ENCODE data around the gene DOCK4.

The DOCK4 gene

GRCh38 chr7:112157072-112157471, 49.1 kb downstream of the DOCK4 start:
- intact Hi-C loops (cut with DNase I; ENCODE audit: low total_unique reads): no loop called here
- Histone ChIP-seq H3K36me3 (no peaks in the 10 kb centered on the region), H3K4me1 (no peaks in the 10 kb centered on the region), H3K27ac (no peak overlapping the region), H3K4me3 (no peak overlapping the region), H3K9me3 (no peaks in the 10 kb centered on the region), H3K27me3 (no peaks in the 10 kb centered on the region)
- DNase-seq: no peak
- no peak for TF ChIP-seq CTCF (IDR thresholded peaks at IDR 0.05)

GRCh38 chr7:112156412-112156811, 49.8 kb downstream of the DOCK4 start:
- TF ChIP-seq CTCF (IDR thresholded peaks at IDR 0.05): no peak
- H3K4me1 ChIP-seq: no peaks in the 10 kb centered on the region
- H3K27ac ChIP-seq: no peak overlapping the region
- H3K4me3 ChIP-seq: no peak overlapping the region
- H3K9me3 ChIP-seq: no peaks in the 10 kb centered on the region
- H3K27me3 ChIP-seq: no peaks in the 10 kb centered on the region
- DNase-seq: no peak
- intact Hi-C loops (cut with DNase I; ENCODE audit: low total_unique reads): no loop called here
- H3K36me3 ChIP-seq: no peaks in the 10 kb centered on the region

- Histone ChIP-seq H3K4me3 (no peak overlapping the region), H3K27me3 (no peaks in the 10 kb centered on the region), H3K36me3 (no peaks in the 10 kb centered on the region), H3K4me1 (no peaks in the 10 kb centered on the region), H3K9me3 (no peaks in the 10 kb centered on the region), H3K27ac (no peak overlapping the region)
- DNase-seq: no peak
- intact Hi-C loops (cut with DNase I; ENCODE audit: low total_unique reads): no loop called here
- TF ChIP-seq CTCF (IDR thresholded peaks at IDR 0.05): no peak
Observed at GRCh38 chr7:112154690-112155089, 51.5 kb downstream of the DOCK4 start.

DNA sequence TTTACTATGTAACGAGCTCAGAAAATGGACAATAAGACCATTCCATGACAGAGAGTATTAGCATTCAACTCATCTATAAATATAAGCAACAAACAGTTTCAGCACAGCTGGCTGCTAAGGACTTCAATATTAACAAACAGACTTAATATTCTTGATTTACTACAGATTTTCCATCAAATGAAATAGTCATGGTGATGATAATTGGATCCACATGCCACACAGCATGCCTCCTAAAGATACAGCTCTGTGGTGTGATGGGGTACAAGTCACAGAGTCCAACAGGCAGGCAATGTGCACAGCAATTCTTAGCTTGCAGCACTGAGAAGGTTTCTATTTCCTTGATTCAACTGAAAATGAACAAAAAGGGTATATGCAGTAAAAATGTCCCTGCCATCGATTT, 54.0 kb downstream of the DOCK4 start:
- no peak for DNase-seq
- Histone ChIP-seq H3K36me3 (no peaks in the 10 kb centered on the region), H3K27ac (no peak overlapping the region), H3K4me3 (no peak overlapping the region), H3K4me1 (no peaks in the 10 kb centered on the region), H3K27me3 (no peaks in the 10 kb centered on the region), H3K9me3 (no peaks in the 10 kb centered on the region)
- intact Hi-C loops (cut with DNase I; ENCODE audit: low total_unique reads): no loop called here
- TF ChIP-seq CTCF (IDR thresholded peaks at IDR 0.05): no peak

GRCh38 chr7:112150823-112151641, 55.2 kb downstream of the DOCK4 start:
- TF ChIP-seq CTCF (IDR thresholded peaks at IDR 0.05): no peak
- H3K27me3 ChIP-seq: no peaks in the 10 kb centered on the region
- no peaks in the 10 kb centered on the region for H3K36me3 ChIP-seq
- intact Hi-C loops (cut with DNase I; ENCODE audit: low total_unique reads): no loop called here
- no peaks in the 10 kb centered on the region for H3K9me3 ChIP-seq
- H3K4me3 ChIP-seq: no peak overlapping the region
- no peak for DNase-seq
- no peaks in the 10 kb centered on the region for H3K4me1 ChIP-seq
- H3K27ac ChIP-seq: no peak overlapping the region
